ENCODE measurements around the gene PANK3.
A peak's percentile ranks its signal among the peaks of the same experiment; 100 is the strongest.
"Not testable (repeated sequence)": the region's sequence is repeated elsewhere in the genome, so short reads cannot be mapped to it uniquely, and the experiment has no call there.

The PANK3 gene

GRCh38 chr5:168578538-168579487 lies at the start of gene PANK3:
TSS of gene PANK3 (minus strand) at chr5:168579368. CDS start at chr5:168579283, 85 bp downstream.
- no peak for DNase-seq

- no peak for DNase-seq
These were observed 45.7 kb upstream of the PANK3 start for GRCh38 chr5:168624850-168625364.

GRCh38 chr5:168620807-168621206 lies 41.6 kb upstream of the PANK3 start:
- no peak for DNase-seq

GRCh38 chr5:168614661-168615060 lies 35.5 kb upstream of the PANK3 start:
- DNase-seq = no peak

- DNase-seq = no peak
These were observed 34.8 kb upstream of the PANK3 start for GRCh38 chr5:168613996-168614395.

- no peak for DNase-seq
These were observed 34.2 kb upstream of the PANK3 start for GRCh38 chr5:168613396-168613795.

GRCh38 chr5:168612996-168613395 lies 33.8 kb upstream of the PANK3 start:
- DNase-seq = peak; percentile 63

GRCh38 chr5:168612123-168612522 lies 33.0 kb upstream of the PANK3 start:
- DNase-seq = no peak

GRCh38 chr5:168611165-168611564 lies 32.0 kb upstream of the PANK3 start:
- DNase-seq = no peak

- no peak for DNase-seq
These were observed 30.8 kb upstream of the PANK3 start for GRCh38 chr5:168609806-168610482.

- DNase-seq = no peak
These were observed 29.7 kb upstream of the PANK3 start for GRCh38 chr5:168608821-168609220.

GRCh38 chr5:168608386-168608785 lies 29.2 kb upstream of the PANK3 start:
- DNase-seq = no peak

- DNase-seq = no peak
These were observed 28.8 kb upstream of the PANK3 start for GRCh38 chr5:168607946-168608345.

- DNase-seq = no peak
These were observed 27.4 kb upstream of the PANK3 start for GRCh38 chr5:168606562-168606961.

GRCh38 chr5:168604436-168604835 lies 25.3 kb upstream of the PANK3 start:
- no peak for DNase-seq

- DNase-seq = no peak
These were observed 24.6 kb upstream of the PANK3 start for GRCh38 chr5:168603746-168604145.

- DNase-seq = no peak
These were observed 23.3 kb upstream of the PANK3 start for GRCh38 chr5:168602517-168602916.

GRCh38 chr5:168601972-168602371 lies 22.8 kb upstream of the PANK3 start:
- no peak for DNase-seq

- no peak for DNase-seq
These were observed 21.2 kb upstream of the PANK3 start for GRCh38 chr5:168600409-168600808.

- DNase-seq = no peak
These were observed 20.7 kb upstream of the PANK3 start for GRCh38 chr5:168599826-168600225.

- DNase-seq = no peak
These were observed 19.5 kb upstream of the PANK3 start for GRCh38 chr5:168598639-168599038.

- no peak for DNase-seq
These were observed 17.8 kb upstream of the PANK3 start for GRCh38 chr5:168596927-168597326.

GRCh38 chr5:168596122-168596521 lies 17.0 kb upstream of the PANK3 start:
- DNase-seq = not testable (repeated sequence)

- DNase-seq = no peak
These were observed 12.8 kb upstream of the PANK3 start for GRCh38 chr5:168592014-168592368.

Measured in CD4-positive, alpha-beta T cell treated with Interleukin-17A for 1 hour (primary cell).